Mesenchymal stem cell (in vitro differentiated cells and primary cell): ENCODE measurements around the gene HIPK1.

ENCODE experiments used
- DNase-seq: peaks from one replicate; pipeline ENCODE4 v3.0.0-alpha.2; 2013
- H2AFZ ChIP-seq: one replicate; pipeline ENCODE4 v1.6.1; 2013; ENCODE audit warnings: low read depth, mild to moderate bottlenecking, control low read depth, inconsistent platforms, low read length, moderate library complexity
- H2AK5ac ChIP-seq: 2 replicates; pipeline ENCODE4 v1.6.1; 2013; ENCODE audit warnings: low read length, moderate library complexity, mild to moderate bottlenecking, inconsistent platforms; ENCODE audit not compliant: severe bottlenecking
- H2BK120ac ChIP-seq: one replicate; pipeline ENCODE4 v1.6.1; 2013; ENCODE audit warnings: low read depth, mild to moderate bottlenecking, inconsistent platforms, low read length, moderate library complexity
- H2BK12ac ChIP-seq, 2 experiments: one replicate each; pipeline ENCODE4 v1.6.1; 2013; ENCODE audit warnings: inconsistent platforms in 2 of 2, low read length in 2 of 2, mild to moderate bottlenecking in 2 of 2, moderate library complexity in 2 of 2, control low read depth in 1 of 2
- H2BK15ac ChIP-seq: one replicate; pipeline ENCODE4 v1.6.1; 2013; ENCODE audit warnings: mild to moderate bottlenecking, low read depth, inconsistent platforms; ENCODE audit not compliant: poor library complexity, severe bottlenecking
- H2BK5ac ChIP-seq: 2 replicates; pipeline ENCODE4 v1.6.1; 2013; ENCODE audit warnings: low read depth, mild to moderate bottlenecking, low read length, control low read depth, inconsistent platforms; ENCODE audit not compliant: poor library complexity, severe bottlenecking
- H3K14ac ChIP-seq, 2 experiments: one replicate each; pipeline ENCODE4 v1.6.1; 2013; ENCODE audit warnings: inconsistent platforms in 2 of 2, low read length in 2 of 2, control low read depth in 1 of 2, mild to moderate bottlenecking in 1 of 2, moderate library complexity in 1 of 2
- H3K18ac ChIP-seq, 2 experiments: one replicate each; pipeline ENCODE4 v1.6.1; 2013; ENCODE audit warnings: inconsistent platforms in 2 of 2, low read length in 2 of 2, control low read depth in 1 of 2, low read depth in 1 of 2, mild to moderate bottlenecking in 1 of 2
- H3K23ac ChIP-seq, 2 experiments: one replicate each; pipeline ENCODE4 v1.6.1; 2013; ENCODE audit warnings: inconsistent platforms in 2 of 2, low read length in 2 of 2, mild to moderate bottlenecking in 2 of 2, moderate library complexity in 2 of 2, control low read depth in 1 of 2
- H3K27ac ChIP-seq: 2 replicates; pipeline ENCODE4 v1.5.1; 2013; ENCODE audit warnings: mild to moderate bottlenecking, moderate library complexity, low read length, control low read depth, inconsistent platforms; ENCODE audit not compliant: poor library complexity, severe bottlenecking
- H3K27me3 ChIP-seq, 2 experiments: 2 replicates each; pipeline versions ENCODE4 v1.6.1 to v1.7.0; 2013; ENCODE audit warnings: low read length in 2 of 2, mild to moderate bottlenecking in 2 of 2, moderate library complexity in 2 of 2, control low read depth in 1 of 2, inconsistent platforms in 1 of 2; ENCODE audit not compliant: control insufficient read depth in 1 of 2, insufficient read depth in 1 of 2
- H3K36me3 ChIP-seq, 2 experiments: 2 replicates each; pipeline versions ENCODE4 v1.6.1 to v1.7.0; 2013; ENCODE audit warnings: low read length in 2 of 2, control low read depth in 1 of 2, inconsistent platforms in 1 of 2, low read depth in 1 of 2, mild to moderate bottlenecking in 1 of 2; ENCODE audit not compliant: insufficient read depth in 2 of 2, control insufficient read depth in 1 of 2
- H3K4ac ChIP-seq, 2 experiments: one replicate each; pipeline ENCODE4 v1.6.1; 2013; ENCODE audit warnings: inconsistent platforms in 2 of 2, low read length in 2 of 2, mild to moderate bottlenecking in 2 of 2, moderate library complexity in 2 of 2, control low read depth in 1 of 2, low read depth in 1 of 2
- H3K4me1 ChIP-seq: 2 replicates; pipeline ENCODE4 v1.6.1; 2013; ENCODE audit warnings: low read depth, low read length, control low read depth; ENCODE audit not compliant: control insufficient read depth, insufficient read depth
- H3K4me2 ChIP-seq: 2 replicates; pipeline ENCODE4 v1.6.1; 2013; ENCODE audit warnings: low read length, mild to moderate bottlenecking, inconsistent platforms; ENCODE audit not compliant: poor library complexity, severe bottlenecking
- H3K4me3 ChIP-seq, 2 experiments: 2 replicates each; pipeline versions ENCODE4 v1.5.1 to v1.7.0; 2013; ENCODE audit warnings: low read length in 2 of 2, mild to moderate bottlenecking in 2 of 2, control low read depth in 1 of 2, low read depth in 1 of 2; ENCODE audit not compliant: insufficient read depth in 1 of 2
- H3K79me1 ChIP-seq: replicated peaks from 2 replicates; pipeline ENCODE4 v1.6.1; 2013; ENCODE audit warnings: mild to moderate bottlenecking, control low read depth, low read length, inconsistent platforms; ENCODE audit not compliant: poor library complexity, severe bottlenecking
- H3K9ac ChIP-seq: 2 replicates; pipeline ENCODE4 v1.7.0; 2013; ENCODE audit warnings: mild to moderate bottlenecking, low read length, moderate library complexity
- H3K9me3 ChIP-seq: 2 replicates; pipeline ENCODE4 v1.7.0; 2013; ENCODE audit warnings: mild to moderate bottlenecking, low read length; ENCODE audit not compliant: control insufficient read depth
- H4K8ac ChIP-seq: one replicate; pipeline ENCODE4 v1.6.1; 2013; ENCODE audit warnings: inconsistent platforms, mild to moderate bottlenecking, low read length, moderate library complexity
- H4K91ac ChIP-seq: one replicate; pipeline ENCODE4 v1.6.1; 2013; ENCODE audit warnings: mild to moderate bottlenecking, low read length, inconsistent platforms
- WGBS: methylation state at CpG from one replicate; pipeline ENCODE4 v1.1.7; 2013; ENCODE audit warnings: mixed read lengths; 5-methylcytosine and 5-hydroxymethylcytosine counted together

Gene HIPK1

DNA sequence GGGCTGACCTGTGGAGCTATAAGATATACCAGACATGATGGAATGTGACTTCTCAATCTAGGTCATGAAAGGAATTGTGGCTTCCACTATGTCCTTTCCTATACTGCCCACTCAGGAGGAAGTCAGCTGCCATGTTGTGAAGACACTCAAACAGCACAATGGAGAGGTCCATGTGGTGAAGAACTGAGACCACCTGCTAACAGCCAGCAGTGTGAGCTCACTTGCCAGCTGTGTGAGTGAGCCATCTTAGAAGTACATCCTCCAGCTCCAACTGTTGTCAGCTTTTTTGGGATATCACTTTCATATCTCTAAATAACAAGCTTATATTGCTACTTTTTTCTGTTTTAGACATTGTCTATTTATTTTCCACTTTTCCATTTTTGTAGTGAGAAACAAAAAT, 79.9 kb downstream of the HIPK1 start:
- no peak overlapping the region for H3K4ac ChIP-seq

DNA sequence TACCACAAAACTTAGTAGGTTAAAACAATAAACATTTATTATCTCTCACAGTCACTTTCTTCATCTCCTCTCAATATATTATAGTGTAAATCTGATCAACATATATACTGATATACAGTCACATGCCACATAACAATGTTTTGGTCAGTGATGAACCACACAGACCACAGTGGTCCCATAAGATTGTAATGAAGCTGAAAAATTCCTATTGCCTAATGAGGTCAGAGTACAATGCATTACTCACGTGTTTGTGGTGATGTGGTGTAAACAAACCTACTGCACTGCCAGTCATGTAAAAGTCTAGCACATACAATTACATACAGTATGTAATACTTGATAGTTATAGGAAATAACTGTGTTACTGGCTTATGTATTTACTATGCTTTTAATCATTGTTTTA, 80.3 kb downstream of the HIPK1 start:
- H4K8ac ChIP-seq: no peak overlapping the region
- no peak overlapping the region for H3K4me2 ChIP-seq
- no peak overlapping the region for H2AFZ ChIP-seq
- no peak overlapping the region for H2BK120ac ChIP-seq
- no peaks in the 10 kb centered on the region for H3K79me1 ChIP-seq
- H4K91ac ChIP-seq: no peak overlapping the region
- DNase-seq: peak; percentile 85
- no peaks in the 10 kb centered on the region for H3K36me3 ChIP-seq
- H2AK5ac ChIP-seq: no peak overlapping the region
- no peak overlapping the region for H2BK5ac ChIP-seq
- H3K4me1 ChIP-seq: peaks cover 12% of the 10 kb centered on the region
- no peak overlapping the region for H3K27ac ChIP-seq
- WGBS: no CpG with 5 or more reads among the region's 1 CpG
- H3K14ac ChIP-seq: no peak overlapping the region
- no peak overlapping the region for H3K18ac ChIP-seq
- H3K9me3 ChIP-seq: no peaks in the 10 kb centered on the region
- no peak overlapping the region for H2BK15ac ChIP-seq
- no peak overlapping the region for H3K23ac ChIP-seq
- no peak overlapping the region for H3K4ac ChIP-seq
- no peak overlapping the region for H3K4me3 ChIP-seq
- no peak overlapping the region for H2BK12ac ChIP-seq
- no peak overlapping the region for H3K9ac ChIP-seq
- no peaks in the 10 kb centered on the region for H3K27me3 ChIP-seq

More for the DNA sequence above, 79.9 kb downstream of the HIPK1 start:
- H2AK5ac ChIP-seq: no peak overlapping the region
- no peaks in the 10 kb centered on the region for H3K36me3 ChIP-seq
- H4K8ac ChIP-seq: no peak overlapping the region
- H3K4me2 ChIP-seq: no peak overlapping the region
- peak overlapping the region; percentile 64 to 67 for H3K18ac ChIP-seq
- no peak overlapping the region for H2BK5ac ChIP-seq
- DNase-seq: peak; percentile 18
- no peak overlapping the region for H3K9ac ChIP-seq
- peaks cover 8% of the 10 kb centered on the region for H3K4me1 ChIP-seq
- peak overlapping the region in 1 of 2 experiments; percentile 61 for H3K14ac ChIP-seq
- H3K23ac ChIP-seq: no peak overlapping the region
- peak overlapping the region; percentile 34 for H4K91ac ChIP-seq
- H3K9me3 ChIP-seq: no peaks in the 10 kb centered on the region
- no peak overlapping the region for H3K27ac ChIP-seq
- H2BK12ac ChIP-seq: peak overlapping the region; percentile 45 to 80
- H3K79me1 ChIP-seq: no peaks in the 10 kb centered on the region
- H2AFZ ChIP-seq: no peak overlapping the region
- no peak overlapping the region for H2BK15ac ChIP-seq
- no peak overlapping the region for H2BK120ac ChIP-seq
- H3K4me3 ChIP-seq: no peak overlapping the region
- H3K27me3 ChIP-seq: no peaks in the 10 kb centered on the region

DNA sequence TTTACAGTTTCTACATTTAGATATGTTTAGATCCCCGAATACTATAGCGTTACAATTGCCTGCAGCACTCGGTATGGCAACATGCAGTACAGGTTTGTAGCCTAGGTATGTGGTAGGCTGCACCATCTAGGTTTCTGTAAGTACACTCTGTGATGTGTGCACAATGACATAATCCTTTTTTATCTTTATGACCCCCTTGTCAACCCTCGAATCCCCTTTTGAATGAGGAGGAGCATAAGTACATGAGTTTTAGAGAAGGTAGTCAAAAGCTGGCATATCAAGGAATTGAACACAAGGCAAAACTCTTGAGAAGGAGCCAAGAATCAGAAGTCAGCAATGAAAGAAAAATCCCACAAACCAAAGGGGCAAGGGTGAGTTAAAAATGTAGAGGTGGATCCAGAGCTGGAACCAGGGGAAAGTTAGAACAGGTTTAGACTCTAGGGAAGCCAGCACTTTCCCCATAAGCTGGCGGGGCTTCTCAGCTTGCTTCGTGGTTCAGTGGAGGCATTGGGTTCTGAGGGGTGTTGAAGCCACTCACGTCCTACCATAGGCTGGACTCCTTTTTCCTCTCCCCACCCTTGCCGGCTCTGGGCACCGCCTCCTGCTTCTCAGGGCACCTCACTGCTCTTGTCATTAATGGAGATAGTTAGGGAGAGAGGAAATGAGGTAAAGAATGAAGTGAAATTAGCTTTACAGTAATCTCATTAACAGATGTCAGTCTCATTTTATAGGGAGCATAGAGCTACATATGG, 81.5 kb downstream of the HIPK1 start:
- Histone ChIP-seq H3K79me1 (no peaks in the 10 kb centered on the region), H2BK15ac (no peak overlapping the region), H2BK12ac (peak overlapping the region in 1 of 2 experiments; percentile 57), H3K4me1 (peaks cover 13% of the 10 kb centered on the region), H2BK5ac (no peak overlapping the region), H2AFZ (no peak overlapping the region), H3K23ac (no peak overlapping the region), H3K4me2 (no peak overlapping the region), H3K4ac (peak overlapping the region in 1 of 2 experiments; percentile 57), H4K8ac (no peak overlapping the region), H3K27ac (no peak overlapping the region), H3K9ac (no peak overlapping the region), H3K14ac (no peak overlapping the region), H3K18ac (no peak overlapping the region), H3K27me3 (no peaks in the 10 kb centered on the region), H4K91ac (no peak overlapping the region), H3K4me3 (no peak overlapping the region), H3K36me3 (no peaks in the 10 kb centered on the region), H2AK5ac (no peak overlapping the region), H2BK120ac (no peak overlapping the region), H3K9me3 (no peaks in the 10 kb centered on the region)
- 78% methylated on average over 5 of the region's 9 CpGs for WGBS
- no peak for DNase-seq

DNA sequence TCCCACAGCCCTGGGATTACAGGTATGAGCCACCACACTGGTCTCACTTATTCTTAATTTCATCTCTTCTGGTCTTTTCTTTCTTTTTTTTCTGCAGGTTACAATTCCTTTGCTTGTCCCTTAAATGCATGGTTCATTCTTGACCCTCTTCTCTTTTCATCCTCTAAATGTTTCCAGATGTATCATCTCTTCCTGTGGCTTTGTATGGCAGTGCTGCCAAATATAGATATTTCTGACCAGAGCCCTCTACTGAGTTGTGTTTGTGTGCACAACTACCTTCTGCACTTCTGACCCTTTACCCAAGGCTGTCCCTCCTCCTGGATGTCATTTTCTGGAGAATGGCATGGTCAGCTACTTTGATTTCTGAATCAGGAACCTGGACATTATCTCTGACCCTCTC, 82.7 kb downstream of the HIPK1 start:
- Histone ChIP-seq H3K79me1 (no peaks in the 10 kb centered on the region), H3K27ac (no peak overlapping the region), H3K4ac (no peak overlapping the region), H2BK5ac (no peak overlapping the region), H4K8ac (no peak overlapping the region), H4K91ac (no peak overlapping the region), H3K9ac (no peak overlapping the region), H3K14ac (no peak overlapping the region), H3K18ac (no peak overlapping the region), H3K4me2 (no peak overlapping the region), H3K27me3 (no peaks in the 10 kb centered on the region), H2BK120ac (no peak overlapping the region), H3K4me3 (no peak overlapping the region), H3K9me3 (no peaks in the 10 kb centered on the region), H2AK5ac (peak overlapping the region; percentile 15), H3K36me3 (no peaks in the 10 kb centered on the region), H2BK12ac (no peak overlapping the region), H3K23ac (no peak overlapping the region), H3K4me1 (peaks cover 14% of the 10 kb centered on the region), H2AFZ (no peak overlapping the region), H2BK15ac (no peak overlapping the region)
- no peak for DNase-seq
